IPS-20b (cell line): ENCODE results near the gene FAM43B.

Experiments used
- H3K27ac ChIP-seq: one replicate; pipeline ENCODE4 v1.5.1; 2013; ENCODE audit warnings: low read length
- H3K27me3 ChIP-seq: 2 replicates; pipeline ENCODE4 v1.6.1; 2013; ENCODE audit warnings: mild to moderate bottlenecking, low read length, inconsistent platforms; ENCODE audit not compliant: insufficient read depth
- H3K36me3 ChIP-seq: 2 replicates; pipeline ENCODE4 v1.6.1; 2013; ENCODE audit warnings: low read depth, mild to moderate bottlenecking, inconsistent platforms, low read length, moderate library complexity; ENCODE audit not compliant: insufficient read depth
- H3K4me1 ChIP-seq: 2 replicates; pipeline ENCODE4 v1.6.1; 2013; ENCODE audit warnings: mild to moderate bottlenecking, control low read depth, inconsistent platforms, low read length, moderate library complexity; ENCODE audit not compliant: insufficient read depth
- H3K4me3 ChIP-seq: 2 replicates; pipeline ENCODE4 v1.5.1; 2013; ENCODE audit warnings: mild to moderate bottlenecking, low read length, inconsistent platforms
- H3K9ac ChIP-seq: 2 replicates; pipeline ENCODE4 v1.6.1; 2013; ENCODE audit warnings: low read depth, mild to moderate bottlenecking, inconsistent platforms, low read length, moderate library complexity
- H3K9me3 ChIP-seq: 2 replicates; pipeline ENCODE4 v1.6.1; 2013; ENCODE audit warnings: mild to moderate bottlenecking, low read depth, low read length, inconsistent platforms; ENCODE audit not compliant: insufficient read depth

Gene FAM43B

GRCh38 chr1:20601129-20601825 is 48.9 kb downstream of the FAM43B start:
- H3K36me3 ChIP-seq, result no peaks in the 10 kb centered on the region
- no peak overlapping the region for H3K4me3 ChIP-seq
- H3K4me1 ChIP-seq, result no peaks in the 10 kb centered on the region
- H3K9me3 ChIP-seq, result peaks cover 4% of the 10 kb centered on the region; the same call in 1 of the 2 replicates
- H3K9ac ChIP-seq, result no peak overlapping the region
- no peak overlapping the region for H3K27ac ChIP-seq
- H3K27me3 ChIP-seq, result no peaks in the 10 kb centered on the region

GRCh38 chr1:20602851-20603450 is 50.6 kb downstream of the FAM43B start:
- Histone ChIP-seq H3K9ac (no peak overlapping the region), H3K27ac (no peak overlapping the region), H3K4me3 (no peak overlapping the region), H3K27me3 (no peaks in the 10 kb centered on the region), H3K9me3 (peaks cover 4% of the 10 kb centered on the region; the same call in 1 of the 2 replicates), H3K36me3 (no peaks in the 10 kb centered on the region), H3K4me1 (no peaks in the 10 kb centered on the region)

- H3K36me3 ChIP-seq, result no peaks in the 10 kb centered on the region
- no peaks in the 10 kb centered on the region for H3K4me1 ChIP-seq
- no peak overlapping the region for H3K4me3 ChIP-seq
- H3K9ac ChIP-seq, result no peak overlapping the region
- peaks cover 4% of the 10 kb centered on the region; the same call in 1 of the 2 replicates for H3K9me3 ChIP-seq
- H3K27me3 ChIP-seq, result no peaks in the 10 kb centered on the region
- H3K27ac ChIP-seq, result no peak overlapping the region
Observed at GRCh38 chr1:20603504-20604464, 51.4 kb downstream of the FAM43B start.
